IMR-90 (cell line): ENCODE results near the gene TPR.

Experiments used
- CTCF ChIP-seq: conservative IDR thresholded peaks from 2 replicates; pipeline ENCODE4 v1.5.1; 2012; ENCODE audit warnings: mild to moderate bottlenecking, low read depth, low read length, improper control_type of control experiment
- POLR2A ChIP-seq: IDR thresholded peaks from 2 replicates; pipeline ENCODE4 v1.6.1; 2012; ENCODE audit warnings: mild to moderate bottlenecking, low read depth, low read length

- no peak for TF ChIP-seq POLR2A
- no peak for TF ChIP-seq CTCF
These were observed 49.5 kb upstream of the TPR start for GRCh38 chr1:186424539-186424938.
